ENCODE measurements around the gene CARD10. TPM values are rescaled to one million over a fixed set of nuclear protein-coding genes. Genes with fewer than 3 reads are reported as not detected.

CARD10 gene
- total RNA-seq, 1 donor from 2014 or later = 2.0 TPM

Other genes starting within 250 kb of the CARD10 start
- 2.3 TPM for gene CYTH4, start 236.9 kb downstream of the CARD10 start, total RNA-seq
- gene ELFN2, start 91.9 kb downstream of the CARD10 start, total RNA-seq = 14.7 TPM
- 3.9 TPM for gene MFNG, start 33.0 kb downstream of the CARD10 start, total RNA-seq
- gene CDC42EP1, start 41.1 kb upstream of the CARD10 start, total RNA-seq = 0.94 TPM
- not detected for gene LGALS2, start 60.7 kb upstream of the CARD10 start, total RNA-seq
- gene GGA1, start 89.4 kb upstream of the CARD10 start, total RNA-seq = 32.0 TPM
- gene SH3BP1, start 120.3 kb upstream of the CARD10 start, total RNA-seq = 1.9 TPM
- 40.6 TPM for gene PDXP, start 139.3 kb upstream of the CARD10 start, total RNA-seq
- 119 TPM for gene LGALS1, start 156.2 kb upstream of the CARD10 start, total RNA-seq
- 18.2 TPM for gene NOL12, start 166.9 kb upstream of the CARD10 start, total RNA-seq
- 13.4 TPM for gene TRIOBP, start 177.6 kb upstream of the CARD10 start, total RNA-seq

Data from occipital lobe (tissue), 1 donor.